GF-D8 (cell line): Measurements from ENCODE around the gene ETS1.

Source experiments
- DNase-seq: peaks from one replicate; lab custom pipeline; 2025; lab: John Stamatoyannopoulos, UW

The ETS1 gene

DNA sequence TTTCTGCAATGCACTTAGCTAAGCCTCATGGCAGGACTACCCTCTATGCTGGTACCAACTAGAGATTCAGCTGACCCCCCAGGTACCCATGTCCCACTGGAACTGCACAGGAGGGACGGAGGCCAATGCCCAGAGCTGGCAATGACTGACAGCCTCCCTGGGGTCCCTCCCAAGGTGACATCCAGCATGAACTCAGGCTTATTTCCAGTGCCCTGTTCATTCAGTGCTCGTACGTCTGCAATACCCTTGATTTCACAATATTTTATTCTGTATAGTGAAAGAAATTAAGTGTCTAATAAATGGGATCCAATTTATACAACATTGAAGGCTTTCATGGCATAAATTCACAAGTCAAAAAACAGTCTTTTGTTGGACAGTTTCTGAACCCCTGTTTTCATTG is 20.2 kb downstream of the ETS1 start:
- no peak for DNase-seq

GRCh38 chr11:128565881-128566280 is 21.5 kb downstream of the ETS1 start:
- DNase-seq = peak; percentile 79

DNA sequence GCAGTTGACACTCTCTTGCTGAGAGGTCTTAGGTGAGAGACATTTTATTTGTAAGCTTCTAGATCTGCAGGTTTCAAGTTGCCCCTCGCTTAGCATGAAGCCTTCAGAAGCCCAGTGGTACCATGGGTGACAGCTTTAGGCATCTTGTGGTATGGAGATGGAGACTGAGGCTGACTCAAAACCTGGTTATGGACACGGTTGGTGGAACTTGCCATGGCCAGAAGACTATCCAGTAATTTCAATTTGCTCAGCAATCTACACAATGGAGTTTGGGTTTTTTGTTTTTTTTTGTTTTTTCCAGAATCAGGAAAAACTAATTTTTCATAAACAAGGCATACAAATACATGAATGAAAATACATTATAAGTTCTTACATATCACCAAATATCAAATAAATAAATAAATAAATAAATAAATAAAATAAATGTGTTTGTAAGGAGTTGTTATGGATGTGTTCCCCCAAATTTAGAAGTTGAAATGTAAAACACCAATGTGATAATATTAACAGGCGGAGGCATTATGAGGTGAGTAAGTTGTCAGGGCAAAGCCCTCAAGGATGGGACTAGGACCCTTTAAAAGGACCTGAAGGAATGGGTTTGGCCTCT is 22.6 kb downstream of the ETS1 start:
- no peak for DNase-seq

DNA sequence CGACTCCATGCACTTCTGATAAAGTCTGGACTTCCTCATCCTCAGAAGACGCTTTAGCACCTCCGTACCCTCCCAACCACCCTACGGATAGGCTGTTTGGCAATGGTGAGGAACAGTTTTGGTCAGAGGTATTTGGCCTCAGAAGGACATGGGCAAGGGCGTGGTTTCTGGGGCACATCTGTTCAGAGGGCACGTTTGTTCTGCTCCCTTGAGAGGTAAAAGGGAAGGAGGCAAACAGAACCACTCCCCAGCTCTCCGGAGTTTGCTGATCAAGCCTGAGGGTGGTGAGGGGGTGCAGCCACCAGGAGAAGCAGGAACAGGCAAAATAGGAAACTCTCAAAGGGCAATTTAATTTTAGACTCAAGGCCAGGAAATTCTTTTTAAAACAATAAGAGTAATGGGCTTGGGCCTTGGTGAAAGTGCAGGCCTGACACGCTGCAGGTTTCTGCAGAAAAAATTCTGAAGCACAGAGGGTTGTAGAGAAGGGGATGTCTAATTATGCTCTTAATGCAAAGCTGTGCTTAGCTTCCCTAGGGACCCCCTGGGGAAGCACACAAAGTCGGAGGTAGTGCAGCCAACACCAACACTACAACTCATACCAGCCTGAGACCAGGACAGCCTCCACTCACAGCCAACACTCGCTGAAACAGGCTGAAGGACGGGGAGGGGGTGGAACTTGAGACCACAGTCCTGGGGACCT is 23.3 kb downstream of the ETS1 start:
- no peak for DNase-seq

- no peak for DNase-seq
These were observed 24.1 kb downstream of the ETS1 start for GRCh38 chr11:128563308-128563707.

GRCh38 chr11:128559496-128560103 is 27.8 kb downstream of the ETS1 start:
- DNase-seq = no peak

DNA sequence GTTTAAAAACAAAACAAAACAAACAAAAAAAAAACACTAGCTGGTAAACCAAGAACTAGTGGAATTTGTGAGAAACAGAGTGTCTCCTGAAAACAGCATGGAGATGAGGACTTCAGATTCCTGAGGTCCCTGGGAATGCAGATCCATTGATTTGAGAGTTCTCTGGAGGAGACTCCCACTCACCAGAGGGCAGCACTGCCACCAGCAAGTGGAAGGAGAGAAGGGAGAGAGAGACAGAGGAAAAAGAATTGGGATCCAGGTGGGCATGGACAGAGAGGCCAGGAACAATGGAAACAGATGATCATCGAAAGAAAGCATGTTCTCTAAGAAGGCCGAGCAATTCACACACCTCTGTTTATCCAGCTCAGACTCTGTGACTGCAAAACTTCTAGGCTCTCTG is 31.8 kb downstream of the ETS1 start:
- DNase-seq = no peak

- no peak for DNase-seq
These were observed 33.5 kb downstream of the ETS1 start for GRCh38 chr11:128553662-128554362.

- no peak for DNase-seq
These were observed 34.3 kb downstream of the ETS1 start for GRCh38 chr11:128552783-128553661.

DNA sequence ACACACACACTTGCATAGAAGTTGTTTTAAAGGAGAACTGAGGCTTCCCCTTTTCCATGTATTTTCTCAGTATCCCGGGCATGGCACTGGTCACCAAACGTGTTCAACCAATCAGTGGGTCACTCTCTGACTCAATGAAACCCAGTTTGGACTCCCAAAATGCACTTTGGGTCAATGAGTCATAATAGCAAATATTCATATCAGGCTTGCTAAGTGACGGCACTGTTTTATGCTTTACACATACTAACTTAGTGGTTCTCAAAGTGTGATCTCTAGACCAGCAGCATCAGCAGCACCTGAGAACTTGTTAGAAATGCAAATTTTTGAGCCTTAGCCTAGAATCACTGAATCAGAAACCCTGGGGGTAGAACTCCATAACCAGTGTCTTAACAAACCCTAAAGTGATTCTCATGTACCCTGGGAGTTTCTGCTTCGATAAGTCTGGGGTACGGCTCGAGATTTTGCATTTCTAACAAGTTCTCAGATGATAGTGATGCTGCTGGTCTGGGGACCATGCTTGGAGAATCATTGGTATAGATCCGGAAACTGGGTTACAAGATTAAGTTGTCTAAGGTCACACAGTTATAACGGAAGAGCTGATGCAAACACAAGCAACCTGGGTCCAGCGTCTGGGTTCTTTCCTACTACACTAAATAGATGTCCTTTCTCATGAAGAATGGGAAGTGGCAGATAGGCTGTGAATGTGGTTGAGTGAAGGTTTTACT is 35.6 kb downstream of the ETS1 start:
- no peak for DNase-seq

GRCh38 chr11:128551058-128551457 is 36.3 kb downstream of the ETS1 start:
- DNase-seq = no peak

- no peak for DNase-seq
These were observed 37.0 kb downstream of the ETS1 start for GRCh38 chr11:128550261-128550821.

GRCh38 chr11:128549256-128549944 is 38.0 kb downstream of the ETS1 start:
- DNase-seq = no peak

DNA sequence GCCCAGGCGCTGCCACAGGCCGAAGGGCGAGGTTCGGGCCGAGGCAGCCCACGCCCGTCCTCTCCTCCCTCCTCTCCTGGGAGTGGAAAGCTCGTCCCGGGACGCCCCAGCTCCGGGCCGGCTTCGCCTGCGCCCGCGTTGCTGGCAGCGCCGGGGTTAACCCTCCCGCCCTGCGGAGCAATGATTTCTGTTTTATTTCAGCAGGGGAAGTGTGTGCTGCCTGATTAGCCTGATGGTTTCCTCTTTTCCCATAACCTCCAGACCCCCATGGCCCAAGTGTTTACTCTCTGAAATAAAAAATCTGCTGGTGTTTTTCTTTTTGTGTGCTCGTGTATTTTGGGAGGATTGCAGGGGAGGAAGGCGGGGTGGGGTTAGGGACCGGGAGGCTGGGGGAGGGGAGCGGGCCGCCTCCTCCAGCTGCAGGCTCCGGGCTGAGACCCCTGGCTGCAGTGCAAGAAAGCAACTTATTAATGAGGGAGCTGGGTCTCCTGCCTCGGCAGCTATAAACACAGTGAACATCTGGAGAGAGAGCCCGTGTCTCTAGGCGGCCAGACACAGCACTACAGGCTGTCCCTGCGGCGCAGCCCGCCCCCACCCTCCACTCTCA is 38.6 kb downstream of the ETS1 start:
- DNase-seq = peak; percentile 61

- DNase-seq = no peak
These were observed 39.3 kb downstream of the ETS1 start for GRCh38 chr11:128547946-128548648.

GRCh38 chr11:128546916-128547315 is 40.4 kb downstream of the ETS1 start:
- no peak for DNase-seq

- no peak for DNase-seq
These were observed 42.8 kb downstream of the ETS1 start for GRCh38 chr11:128544471-128545051.

GRCh38 chr11:128540469-128540868 is 46.9 kb downstream of the ETS1 start:
- no peak for DNase-seq

DNA sequence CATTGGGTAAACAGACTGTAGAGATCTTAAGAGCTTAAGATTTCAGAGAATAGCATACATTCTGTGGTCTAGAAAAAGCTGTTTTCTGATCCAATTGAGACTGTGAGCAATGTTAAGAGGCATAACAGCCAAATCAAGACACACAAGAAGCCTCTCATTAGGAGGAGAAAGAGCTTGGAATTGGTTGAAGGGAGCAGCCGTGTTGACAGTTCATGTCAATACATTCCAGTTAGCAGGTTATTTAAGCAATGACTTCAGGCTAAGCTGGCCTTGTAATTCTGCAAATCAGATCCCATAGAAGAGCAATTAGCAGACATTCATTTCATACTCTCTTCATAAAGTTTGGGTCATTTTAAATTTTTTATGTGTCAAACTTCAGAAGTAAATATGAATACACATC is 50.9 kb downstream of the ETS1 start:
- no peak for DNase-seq
